Measurements from ENCODE around the gene SPDEF.

SPDEF gene

DNA sequence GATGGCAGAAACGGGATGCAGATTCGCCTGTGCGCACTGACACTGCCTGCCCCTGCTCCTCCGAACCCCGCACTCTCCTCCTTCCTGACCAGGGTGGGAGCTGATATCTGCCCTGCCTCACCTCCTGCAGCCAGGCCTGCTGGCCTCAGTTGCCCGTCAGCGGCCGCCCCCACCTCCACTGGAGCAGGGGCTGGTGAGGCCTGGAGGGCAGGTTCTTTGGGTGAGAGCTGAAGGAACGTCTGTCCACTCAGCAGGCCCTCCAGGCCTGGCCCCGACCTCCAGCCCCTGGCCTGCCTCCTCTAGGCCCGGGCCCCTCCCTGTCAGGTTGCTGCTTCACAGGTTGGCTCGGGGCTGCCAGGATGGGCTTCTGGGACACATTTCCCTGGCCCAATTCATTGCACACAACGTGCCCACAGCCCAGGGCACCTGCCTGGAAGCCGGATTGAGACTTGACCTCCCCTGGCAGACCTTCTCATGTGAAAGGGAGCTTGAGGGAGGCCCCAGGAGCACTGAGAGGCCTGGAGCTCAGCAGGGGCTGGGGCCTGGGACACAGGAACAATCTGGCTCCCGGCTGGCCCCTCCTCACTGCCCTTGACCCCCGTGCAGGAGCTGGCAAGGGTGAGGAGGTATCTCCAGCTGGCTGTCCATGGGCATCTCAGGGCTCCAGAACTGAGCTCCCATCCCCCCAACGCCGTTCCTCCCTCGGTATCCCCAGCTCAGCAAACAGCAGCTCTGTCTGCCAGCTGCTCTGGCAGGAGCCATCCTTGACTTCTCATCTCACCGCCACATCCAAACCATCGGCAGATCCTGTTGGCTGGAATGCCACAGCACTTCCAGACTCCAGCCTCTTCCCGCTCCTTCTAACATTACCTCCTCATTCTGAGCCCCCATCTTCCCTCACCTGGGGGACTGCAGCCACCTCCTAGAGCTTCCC, 39.5 kb downstream of the SPDEF start:
- Histone ChIP-seq H3K36me3 (ENCODE audit: insufficient read depth, low read length) (no peaks in the 10 kb centered on the region), H3K9me3 (ENCODE audit: low read depth, low read length) (no peaks in the 10 kb centered on the region), H3K9ac (ENCODE audit: insufficient read length) (no peak overlapping the region), H3K4me3 (no peak overlapping the region), H3K27ac (no peak overlapping the region)
- no peak for TF ChIP-seq FOXP2 (optimal IDR thresholded peaks at IDR 0.05; ENCODE audit: control extremely low read depth, extremely low read length, insufficient read depth)
- no peak for TF ChIP-seq POLR2AphosphoS5 (IDR thresholded peaks at IDR 0.05; ENCODE audit: borderline replicate concordance, low read depth, low read length)
- TF ChIP-seq EZH2 (IDR thresholded peaks at IDR 0.05): no peak
- no peak for DNase-seq (ENCODE audit: low read depth, low spot score)

DNA sequence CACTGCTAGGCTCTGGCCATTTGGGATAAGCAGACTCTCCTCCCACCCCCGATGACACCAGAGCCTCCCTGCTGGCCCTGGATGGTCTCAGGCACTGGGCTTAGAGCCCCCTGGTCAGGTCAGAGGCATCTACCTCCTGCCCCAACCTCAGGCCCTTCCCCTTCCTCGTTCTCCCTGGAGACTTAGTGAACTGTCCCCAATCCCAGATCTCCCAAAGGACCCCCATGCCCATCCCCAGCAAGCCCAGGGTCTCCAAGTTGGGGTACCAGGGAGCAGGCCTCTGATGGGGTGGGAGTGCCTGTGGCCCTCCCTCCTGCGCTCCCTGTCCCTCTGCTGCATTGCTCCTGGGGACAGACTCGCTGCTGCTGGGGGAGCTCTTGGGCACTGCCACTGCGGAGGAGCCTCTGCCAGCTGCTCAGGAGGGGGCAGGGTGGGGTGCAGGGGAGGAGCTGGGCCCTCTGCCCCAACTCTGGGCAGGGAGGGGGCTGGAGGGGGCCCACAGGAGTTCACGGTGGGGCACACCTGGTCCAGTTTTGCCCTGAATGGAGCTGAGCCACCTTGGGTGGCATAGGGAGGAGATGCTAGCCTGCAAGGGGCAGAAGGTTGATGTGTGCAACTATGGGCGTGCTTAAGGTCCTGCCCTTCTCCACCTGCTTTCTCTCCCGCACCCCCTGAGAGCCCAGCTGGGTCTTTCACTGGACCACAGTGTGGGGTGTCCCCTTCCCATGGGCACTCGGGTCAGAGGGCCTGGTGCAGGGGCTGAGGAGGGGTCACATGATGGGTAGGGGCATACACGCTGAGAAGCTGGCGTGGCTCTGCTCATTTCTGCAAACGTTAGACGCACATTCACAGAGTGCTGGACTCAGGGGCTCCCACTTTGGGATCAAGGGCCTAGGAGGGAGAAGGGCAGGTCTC, 40.4 kb downstream of the SPDEF start:
- H3K36me3 ChIP-seq (ENCODE audit: insufficient read depth, low read length): no peaks in the 10 kb centered on the region
- H3K9me3 ChIP-seq (ENCODE audit: low read depth, low read length): no peaks in the 10 kb centered on the region
- no peak overlapping the region for H3K27ac ChIP-seq
- DNase-seq (ENCODE audit: low read depth, low spot score): no peak
- H3K9ac ChIP-seq (ENCODE audit: insufficient read length): no peak overlapping the region
- no peak for TF ChIP-seq POLR2AphosphoS5 (IDR thresholded peaks at IDR 0.05; ENCODE audit: borderline replicate concordance, low read depth, low read length)
- TF ChIP-seq EZH2 (IDR thresholded peaks at IDR 0.05): no peak
- TF ChIP-seq FOXP2 (optimal IDR thresholded peaks at IDR 0.05; ENCODE audit: control extremely low read depth, extremely low read length, insufficient read depth): no peak
- no peak overlapping the region for H3K4me3 ChIP-seq

DNA sequence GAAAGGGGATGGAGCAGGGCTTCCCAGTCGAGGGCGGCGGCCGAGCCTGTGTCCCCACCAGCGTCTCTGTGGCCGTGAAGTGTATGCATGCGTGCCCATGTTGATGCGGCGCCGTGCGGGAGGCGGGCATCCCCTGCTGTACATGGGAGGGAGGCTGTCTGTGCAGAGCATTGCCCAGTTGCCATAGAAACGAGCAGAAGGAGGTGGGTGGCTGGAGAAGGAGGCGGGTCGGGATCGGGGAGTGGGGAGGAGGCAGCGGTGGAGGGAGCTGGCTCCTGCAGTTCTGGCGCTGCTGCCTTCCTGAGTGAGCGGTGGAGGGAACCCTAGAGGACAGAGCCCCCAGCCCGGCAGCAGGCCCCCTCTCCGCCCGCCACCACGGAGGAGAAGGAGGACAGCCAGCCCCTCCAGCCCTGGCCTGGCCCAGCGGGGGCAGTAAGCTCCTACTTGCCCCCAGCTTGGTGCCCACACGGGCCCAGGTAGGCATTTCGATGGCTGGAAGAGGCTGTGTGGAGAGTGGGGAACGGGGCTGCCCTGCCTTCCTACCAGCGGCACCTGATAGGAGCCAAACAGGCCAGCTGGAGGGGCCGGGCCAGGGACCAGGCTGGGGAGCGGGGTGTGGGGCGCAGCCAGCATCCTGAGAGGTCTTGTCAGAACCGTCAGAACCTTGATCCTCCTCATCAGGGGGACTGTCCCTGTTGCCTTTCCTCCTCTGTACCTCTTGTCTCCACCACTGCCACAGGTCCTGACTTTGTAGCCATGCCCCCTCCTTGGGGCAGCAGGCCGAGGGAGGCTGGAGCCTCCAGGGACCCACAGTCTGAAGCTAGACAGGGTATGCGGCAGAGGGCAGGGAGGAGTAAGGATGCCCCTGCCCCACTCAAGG, 41.3 kb downstream of the SPDEF start:
- no peaks in the 10 kb centered on the region for H3K9me3 ChIP-seq (ENCODE audit: low read depth, low read length)
- H3K9ac ChIP-seq (ENCODE audit: insufficient read length): no peak overlapping the region
- H3K36me3 ChIP-seq (ENCODE audit: insufficient read depth, low read length): no peaks in the 10 kb centered on the region
- H3K4me3 ChIP-seq: no peak overlapping the region
- H3K27ac ChIP-seq: no peak overlapping the region
- TF ChIP-seq EZH2 (IDR thresholded peaks at IDR 0.05): no peak
- TF ChIP-seq FOXP2 (optimal IDR thresholded peaks at IDR 0.05; ENCODE audit: control extremely low read depth, extremely low read length, insufficient read depth): no peak
- no peak for TF ChIP-seq POLR2AphosphoS5 (IDR thresholded peaks at IDR 0.05; ENCODE audit: borderline replicate concordance, low read depth, low read length)
- no peak for DNase-seq (ENCODE audit: low read depth, low spot score)

DNA sequence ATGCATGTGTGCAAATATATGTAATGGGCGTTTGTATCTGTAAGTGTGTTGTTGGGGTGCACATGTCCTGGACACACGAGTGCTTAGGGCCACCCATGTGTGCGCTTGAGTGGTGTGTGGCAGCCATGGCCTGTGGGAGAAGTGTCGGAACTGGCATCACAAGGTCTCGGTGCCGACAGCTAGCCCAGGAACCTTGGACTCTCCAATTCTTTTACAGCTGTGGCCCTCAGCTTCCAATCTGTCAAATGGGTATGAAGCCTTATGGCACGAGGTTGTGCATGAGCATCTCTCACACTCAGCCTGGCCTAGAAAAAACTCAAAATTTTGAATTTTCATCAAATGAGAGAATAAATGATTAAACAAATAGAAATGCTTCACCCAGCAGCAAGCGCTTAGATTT, 42.0 kb downstream of the SPDEF start:
- H3K9ac ChIP-seq (ENCODE audit: insufficient read length): no peak overlapping the region
- no peak overlapping the region for H3K4me3 ChIP-seq
- no peak overlapping the region for H3K27ac ChIP-seq
- DNase-seq (ENCODE audit: low read depth, low spot score): no peak
- H3K36me3 ChIP-seq (ENCODE audit: insufficient read depth, low read length): no peaks in the 10 kb centered on the region
- TF ChIP-seq FOXP2 (optimal IDR thresholded peaks at IDR 0.05; ENCODE audit: control extremely low read depth, extremely low read length, insufficient read depth) (no peak), EZH2 (IDR thresholded peaks at IDR 0.05) (no peak), POLR2AphosphoS5 (IDR thresholded peaks at IDR 0.05; ENCODE audit: borderline replicate concordance, low read depth, low read length) (no peak)
- no peaks in the 10 kb centered on the region for H3K9me3 ChIP-seq (ENCODE audit: low read depth, low read length)

DNA sequence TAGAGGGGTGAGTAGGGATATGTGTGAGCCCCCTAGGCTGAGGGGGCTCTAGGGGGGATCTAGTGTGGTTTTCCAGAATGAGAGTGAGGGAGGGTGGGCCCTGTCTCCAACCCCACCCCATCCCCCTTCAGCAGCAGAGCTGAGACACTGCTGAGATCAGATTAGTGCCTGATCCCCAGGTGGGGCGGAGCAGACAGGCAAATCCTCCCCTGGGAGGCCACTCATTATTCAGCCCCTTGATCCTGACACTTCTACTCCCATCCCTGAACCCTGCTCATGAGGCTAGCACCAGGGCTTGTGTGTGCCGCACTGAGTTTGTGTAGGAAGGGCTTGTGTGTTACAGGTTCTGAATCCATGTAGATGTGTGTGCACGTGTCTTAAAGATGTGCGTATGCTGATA, 42.5 kb downstream of the SPDEF start:
- TF ChIP-seq POLR2AphosphoS5 (IDR thresholded peaks at IDR 0.05; ENCODE audit: borderline replicate concordance, low read depth, low read length) (no peak), EZH2 (IDR thresholded peaks at IDR 0.05) (no peak), FOXP2 (optimal IDR thresholded peaks at IDR 0.05; ENCODE audit: control extremely low read depth, extremely low read length, insufficient read depth) (no peak)
- H3K27ac ChIP-seq: no peak overlapping the region
- no peak overlapping the region for H3K9ac ChIP-seq (ENCODE audit: insufficient read length)
- no peaks in the 10 kb centered on the region for H3K36me3 ChIP-seq (ENCODE audit: insufficient read depth, low read length)
- H3K9me3 ChIP-seq (ENCODE audit: low read depth, low read length): no peaks in the 10 kb centered on the region
- no peak overlapping the region for H3K4me3 ChIP-seq
- DNase-seq (ENCODE audit: low read depth, low spot score): no peak

DNA sequence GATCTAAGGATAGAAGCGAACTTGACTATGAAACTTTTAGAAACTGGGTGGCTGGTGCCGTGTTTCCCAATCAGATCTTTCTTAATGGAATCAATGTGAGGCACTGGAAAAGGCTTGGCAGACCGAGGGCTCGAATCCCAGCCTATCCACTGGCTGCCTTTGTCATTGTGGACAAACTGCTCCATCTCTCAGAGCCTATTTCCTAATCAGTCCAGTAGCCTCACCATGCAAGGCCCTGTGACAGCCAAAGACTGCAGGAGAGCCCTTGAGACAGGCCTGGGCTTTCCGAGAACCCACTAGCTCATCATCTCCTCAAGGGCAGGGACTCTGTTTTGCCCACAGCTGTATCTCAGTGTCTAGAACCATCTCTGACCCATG, 43.4 kb downstream of the SPDEF start:
- Histone ChIP-seq H3K9me3 (ENCODE audit: low read depth, low read length) (no peaks in the 10 kb centered on the region), H3K36me3 (ENCODE audit: insufficient read depth, low read length) (no peaks in the 10 kb centered on the region), H3K27ac (no peak overlapping the region), H3K9ac (ENCODE audit: insufficient read length) (no peak overlapping the region), H3K4me3 (no peak overlapping the region)
- no peak for DNase-seq (ENCODE audit: low read depth, low spot score)
- TF ChIP-seq EZH2 (IDR thresholded peaks at IDR 0.05): no peak
- no peak for TF ChIP-seq POLR2AphosphoS5 (IDR thresholded peaks at IDR 0.05; ENCODE audit: borderline replicate concordance, low read depth, low read length)
- no peak for TF ChIP-seq FOXP2 (optimal IDR thresholded peaks at IDR 0.05; ENCODE audit: control extremely low read depth, extremely low read length, insufficient read depth)

DNA sequence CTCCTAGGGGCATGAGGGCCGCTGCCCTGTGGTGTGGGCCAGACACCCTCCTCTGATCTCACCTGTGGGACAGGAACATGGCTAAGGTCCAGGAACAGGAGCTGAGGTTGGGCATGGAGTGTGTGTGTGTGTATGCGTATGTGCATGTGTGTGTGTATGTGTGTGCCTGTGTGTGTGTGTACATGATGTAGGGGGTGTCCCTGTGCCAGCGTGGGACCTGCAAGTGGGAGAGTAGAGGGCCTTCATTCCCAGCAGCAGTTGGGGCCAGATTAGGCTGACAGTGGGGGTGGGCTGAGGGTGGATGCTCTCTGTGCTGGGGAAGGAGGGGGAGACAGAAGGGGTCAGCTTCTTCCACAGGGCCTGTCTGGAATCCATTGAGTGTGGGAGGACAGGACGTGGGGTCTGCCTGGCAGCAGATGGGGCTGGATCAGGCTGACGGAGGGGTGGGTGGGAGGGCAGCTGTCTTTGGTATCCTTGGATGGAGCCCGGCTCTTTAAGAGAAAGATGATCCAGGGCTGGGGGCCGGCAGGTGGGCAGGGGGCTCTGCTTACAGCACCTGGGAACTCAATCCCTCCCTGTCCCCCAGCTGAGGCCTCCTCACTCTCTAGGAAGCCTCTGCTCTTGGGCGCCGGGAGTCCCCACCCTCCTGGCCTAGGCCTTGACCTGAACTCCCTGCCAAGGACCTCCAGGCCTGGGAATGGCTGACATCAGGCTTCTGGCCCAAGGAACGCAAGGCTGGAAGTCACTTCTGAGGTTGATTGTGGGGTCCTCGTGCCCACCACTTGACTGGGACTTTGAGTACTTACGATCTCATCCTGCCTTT, 44.0 kb downstream of the SPDEF start:
- Histone ChIP-seq H3K27ac (no peak overlapping the region), H3K4me3 (no peak overlapping the region), H3K9me3 (ENCODE audit: low read depth, low read length) (no peaks in the 10 kb centered on the region), H3K9ac (ENCODE audit: insufficient read length) (no peak overlapping the region), H3K36me3 (ENCODE audit: insufficient read depth, low read length) (no peaks in the 10 kb centered on the region)
- no peak for TF ChIP-seq POLR2AphosphoS5 (IDR thresholded peaks at IDR 0.05; ENCODE audit: borderline replicate concordance, low read depth, low read length)
- TF ChIP-seq FOXP2 (optimal IDR thresholded peaks at IDR 0.05; ENCODE audit: control extremely low read depth, extremely low read length, insufficient read depth): no peak
- TF ChIP-seq EZH2 (IDR thresholded peaks at IDR 0.05): no peak
- no peak for DNase-seq (ENCODE audit: low read depth, low spot score)
